HG03159 (cell line): ENCODE results near the gene CSRP2.

Experiments
- ATAC-seq: cut with Tn5 transposase; IDR thresholded peaks from one replicate; pipeline ENCODE4 v1.9.1; 2021; ENCODE audit warnings: mild to moderate bottlenecking, moderate library complexity; ENCODE audit not compliant: unreplicated experiment

The CSRP2 gene

DNA sequence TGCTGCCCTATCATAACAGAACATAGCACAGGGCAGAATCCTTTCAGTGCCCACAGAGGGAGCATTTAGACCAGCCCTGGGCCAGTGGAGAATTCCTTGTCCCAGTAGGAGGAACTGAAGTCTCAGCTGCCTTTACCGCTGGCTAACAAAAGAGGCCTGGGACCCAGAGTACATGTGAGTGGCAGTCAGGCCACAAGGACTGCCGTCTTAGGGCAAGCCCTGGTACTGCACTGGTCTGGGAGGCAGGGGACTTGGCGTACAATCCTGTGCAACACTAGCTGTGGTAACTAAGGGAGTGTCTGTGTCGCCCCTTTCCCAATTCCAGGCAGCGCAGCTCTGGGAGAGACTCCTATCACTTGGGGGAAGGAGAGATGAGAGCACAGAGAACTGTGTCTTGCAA is 17.0 kb upstream of the CSRP2 start:
- ATAC-seq: no peak

DNA sequence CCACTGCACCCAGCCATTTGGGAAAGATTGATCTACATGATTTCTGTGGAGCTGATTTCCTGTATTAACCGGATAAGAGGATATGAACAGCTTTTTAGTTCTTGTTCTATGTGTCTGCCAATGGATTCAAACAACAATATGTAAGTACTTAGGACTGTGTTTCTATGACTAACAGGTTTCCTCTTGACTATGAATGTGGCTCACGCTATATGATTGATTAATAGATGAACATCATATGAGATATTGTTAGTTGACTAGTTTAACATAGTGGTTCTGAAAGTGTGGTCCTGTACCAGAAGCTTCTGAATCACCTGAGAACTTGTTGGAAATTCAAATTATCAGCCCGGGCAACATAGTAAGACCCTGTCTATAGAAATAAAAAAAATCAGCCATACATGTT is 12.8 kb upstream of the CSRP2 start:
- ATAC-seq: no peak

- no peak for ATAC-seq
Observed at GRCh38 chr12:76890151-76891143, 11.6 kb upstream of the CSRP2 start.

DNA sequence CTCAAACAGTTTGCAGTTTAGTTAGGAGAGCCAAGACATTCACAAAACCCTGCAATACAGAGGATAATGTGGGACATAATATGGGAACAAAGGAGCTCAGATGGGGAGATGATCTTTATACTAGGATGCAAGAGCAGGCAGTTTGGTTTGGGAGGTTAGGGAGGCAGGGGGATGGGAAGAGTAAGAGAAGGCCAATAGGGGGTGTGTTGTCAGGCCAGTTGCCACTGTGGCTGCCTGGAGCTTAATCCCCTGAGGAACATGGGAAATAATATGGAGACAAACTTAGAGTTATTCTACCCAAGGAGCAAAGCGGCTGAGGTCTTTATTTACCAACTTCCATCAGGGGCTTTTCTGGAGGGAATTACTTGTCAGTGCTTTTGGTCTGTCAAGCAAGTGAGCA is 10.0 kb upstream of the CSRP2 start:
- no peak for ATAC-seq

- ATAC-seq: no peak
Observed at GRCh38 chr12:76883811-76884210, 5.0 kb upstream of the CSRP2 start.

DNA sequence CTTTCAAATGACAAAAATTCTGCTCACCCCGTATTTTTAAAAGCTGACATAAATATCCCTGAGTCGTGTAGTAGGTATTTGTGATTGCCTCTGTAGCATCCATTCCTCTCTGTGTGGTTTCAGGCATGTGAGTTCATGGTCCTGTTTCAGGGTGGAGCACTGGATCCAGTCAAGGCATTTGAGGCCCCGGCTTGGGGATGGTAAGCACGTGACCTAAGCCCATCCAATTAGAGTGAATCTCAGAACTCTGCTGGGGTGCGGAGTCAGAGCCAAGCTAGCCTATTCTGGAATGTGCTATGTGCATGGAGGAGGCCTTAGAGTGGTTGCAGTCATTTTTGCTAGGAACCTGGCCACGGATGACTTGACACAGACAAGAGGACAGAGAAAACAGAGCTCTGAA is 4.3 kb upstream of the CSRP2 start:
- no peak for ATAC-seq

DNA sequence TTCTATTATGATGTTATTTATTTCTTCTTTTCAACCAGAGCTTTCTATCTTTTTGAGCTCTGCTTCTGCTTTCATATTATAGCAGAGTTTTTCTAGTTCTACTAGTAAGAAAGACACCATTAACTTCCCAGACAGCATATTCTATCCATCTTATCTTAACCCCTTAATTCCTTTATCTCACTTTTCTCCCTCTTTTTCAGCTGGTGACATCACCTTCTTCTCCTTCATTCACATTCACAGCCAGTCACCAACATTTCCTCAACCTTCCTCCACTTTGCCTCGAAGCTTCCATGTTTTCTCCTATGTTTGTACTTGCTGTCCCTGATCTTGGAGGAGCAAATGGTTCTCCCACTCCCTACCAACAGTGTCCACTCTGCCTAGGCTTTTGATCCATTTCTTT is 3.5 kb upstream of the CSRP2 start:
- ATAC-seq: no peak

- no peak for ATAC-seq
Observed at GRCh38 chr12:76881142-76881541, 2.3 kb upstream of the CSRP2 start.

- ATAC-seq: no peak
Observed at GRCh38 chr12:76880519-76881023, 1.8 kb upstream of the CSRP2 start.

GRCh38 chr12:76879710-76880518 is 1.1 kb upstream of the CSRP2 start:
- ATAC-seq: no peak

DNA sequence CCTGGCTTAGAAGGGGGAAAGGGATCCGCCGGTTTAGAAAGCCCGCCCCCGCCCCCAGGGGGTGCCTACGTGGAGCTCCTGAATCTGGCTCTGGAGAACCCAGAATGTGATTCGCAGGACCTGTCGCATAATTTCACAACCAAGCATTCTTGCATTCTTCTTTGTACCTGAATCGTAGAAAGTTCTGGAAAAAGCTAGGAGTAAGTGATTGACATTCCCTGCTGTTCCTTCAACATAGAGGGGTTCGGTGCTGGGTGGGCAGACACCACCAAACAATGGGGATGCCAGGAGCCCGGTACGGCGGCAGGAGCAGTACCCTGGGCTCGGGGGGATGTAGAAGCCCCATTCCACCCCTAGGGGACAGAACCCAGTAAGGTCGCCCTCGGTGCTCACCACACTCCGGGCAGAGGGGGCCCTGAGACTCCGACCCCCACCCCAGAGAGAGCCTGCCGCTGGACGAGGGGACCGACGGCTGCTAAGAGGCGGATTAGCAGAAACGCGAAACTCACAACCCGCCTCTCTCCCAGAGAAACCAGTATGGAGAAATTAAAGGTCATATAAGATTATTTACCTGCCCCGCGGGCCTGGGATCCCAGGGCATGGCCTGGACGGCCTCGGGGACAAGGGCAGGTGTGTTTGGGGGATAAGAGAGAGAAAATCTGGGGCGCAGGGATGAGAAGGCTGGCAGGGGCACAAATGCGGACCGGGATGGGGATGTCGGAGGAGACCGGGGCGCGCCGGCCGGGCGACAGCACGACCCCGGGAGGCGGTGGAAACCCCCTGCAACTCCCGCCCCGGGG is 520 bp downstream of the CSRP2 start:
- ATAC-seq: peak; percentile 61

- ATAC-seq: no peak
Observed at GRCh38 chr12:76876696-76877229, 2.1 kb downstream of the CSRP2 start.

DNA sequence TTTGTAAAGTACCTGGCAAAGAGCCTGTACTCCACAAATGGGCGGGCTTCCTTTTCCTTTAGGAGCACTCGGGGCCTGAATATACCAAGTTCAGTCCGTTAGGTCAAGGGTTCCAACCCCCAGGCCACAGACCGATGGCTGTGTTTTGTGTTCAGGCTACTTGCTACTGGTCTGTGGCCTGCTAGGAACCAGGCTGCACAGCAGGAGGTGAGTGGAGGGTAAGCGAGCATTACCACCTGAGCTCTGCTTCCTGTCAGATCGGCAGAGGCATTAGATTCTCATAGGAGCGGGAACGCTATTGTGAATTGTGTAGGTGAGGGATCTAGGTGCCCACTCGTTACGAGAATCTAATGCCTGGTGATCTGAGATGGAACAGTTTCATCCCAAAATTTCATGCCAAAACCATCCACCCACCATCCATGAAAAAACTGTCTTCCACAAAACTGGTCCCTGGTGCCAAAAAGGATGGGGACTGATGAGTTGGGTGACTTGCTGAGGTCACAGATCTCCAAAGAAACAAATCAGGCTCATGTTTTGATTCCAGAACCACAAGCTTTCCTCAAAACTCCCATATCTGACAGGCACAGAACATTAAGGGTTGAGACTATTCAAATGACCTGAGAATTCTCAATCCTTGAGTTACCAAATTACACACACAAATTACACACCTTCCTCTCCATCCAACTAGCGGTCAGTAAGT is 4.2 kb downstream of the CSRP2 start:
- ATAC-seq: no peak

DNA sequence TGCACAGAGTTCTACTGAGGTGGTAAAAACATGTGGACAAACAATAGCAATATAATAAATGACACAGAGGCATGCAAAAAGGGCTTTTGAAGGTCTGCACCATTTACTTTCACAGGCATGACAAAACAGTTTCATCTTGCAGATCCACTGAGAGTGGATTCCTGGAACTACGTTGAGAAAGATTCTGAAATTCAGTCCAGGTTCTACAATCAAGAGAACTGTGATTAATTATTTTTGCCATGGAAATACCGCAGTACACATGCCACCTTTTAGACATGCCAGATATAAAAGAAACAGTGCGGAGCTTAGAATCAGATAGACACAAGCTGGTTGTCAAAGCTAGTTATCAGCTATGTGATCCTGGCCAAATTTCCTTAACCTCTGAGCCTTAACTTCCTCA is 4.8 kb downstream of the CSRP2 start:
- ATAC-seq: no peak

DNA sequence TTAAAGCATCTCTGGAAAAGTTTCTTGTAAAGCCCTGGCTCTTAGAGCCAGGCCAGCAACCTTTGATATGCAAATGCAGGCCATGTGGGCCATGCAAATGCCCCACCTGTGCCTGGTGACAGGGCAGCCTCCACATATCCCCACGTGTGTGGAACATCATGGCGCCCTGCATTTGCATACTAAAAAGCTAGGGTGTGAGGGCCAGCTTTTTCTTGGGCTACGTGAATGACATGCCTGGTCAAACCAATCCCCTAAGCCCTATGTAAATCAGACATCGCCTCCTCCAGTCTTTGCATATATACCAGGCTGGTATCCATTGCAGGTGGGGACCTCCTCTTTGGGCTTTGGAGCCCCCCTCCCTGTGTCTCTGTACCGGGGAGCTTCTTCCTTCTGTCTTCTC is 6.4 kb downstream of the CSRP2 start:
- no peak for ATAC-seq

DNA sequence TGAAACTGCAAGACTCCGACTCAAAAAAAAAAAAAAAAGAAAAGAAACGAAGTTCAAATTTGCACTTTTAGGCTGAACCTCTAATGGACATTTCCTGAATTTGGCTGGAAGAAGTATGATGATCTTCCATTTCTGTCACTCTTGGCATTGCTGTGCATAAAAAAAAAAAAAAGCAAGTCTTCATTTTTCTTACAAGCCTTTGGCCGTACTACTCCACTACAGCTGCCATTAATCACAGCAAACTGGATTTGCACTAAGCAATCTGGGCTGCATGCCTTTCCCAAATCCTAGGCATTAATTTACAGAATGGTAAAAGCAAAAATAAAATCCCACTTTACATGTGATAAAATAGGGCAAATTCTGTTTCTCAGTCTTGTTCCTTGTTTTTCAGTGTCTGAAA is 7.1 kb downstream of the CSRP2 start:
- ATAC-seq: no peak

GRCh38 chr12:76871082-76871481 is 7.7 kb downstream of the CSRP2 start:
- ATAC-seq: no peak

DNA sequence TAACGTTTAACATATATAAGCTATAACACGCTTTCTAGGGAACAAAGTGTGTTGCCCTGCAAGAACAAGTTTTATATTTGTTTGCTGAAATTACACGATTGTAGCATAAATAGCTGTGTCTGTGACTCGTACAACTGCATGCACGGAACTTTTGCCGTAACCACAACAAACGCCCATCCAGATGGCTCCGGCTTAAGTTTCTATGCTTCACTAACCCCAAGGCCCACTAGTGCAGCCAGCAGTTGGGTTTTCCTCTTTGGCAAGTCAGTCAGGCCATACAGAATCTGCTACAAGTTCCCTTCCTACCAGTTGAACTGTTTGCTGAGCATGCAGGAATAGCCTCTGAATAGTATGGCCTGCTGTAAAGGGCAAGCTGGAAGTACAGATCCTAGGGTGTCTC is 12.1 kb downstream of the CSRP2 start:
- ATAC-seq: peak; percentile 48

GRCh38 chr12:76866151-76866567 is 12.7 kb downstream of the CSRP2 start:
- no peak for ATAC-seq

DNA sequence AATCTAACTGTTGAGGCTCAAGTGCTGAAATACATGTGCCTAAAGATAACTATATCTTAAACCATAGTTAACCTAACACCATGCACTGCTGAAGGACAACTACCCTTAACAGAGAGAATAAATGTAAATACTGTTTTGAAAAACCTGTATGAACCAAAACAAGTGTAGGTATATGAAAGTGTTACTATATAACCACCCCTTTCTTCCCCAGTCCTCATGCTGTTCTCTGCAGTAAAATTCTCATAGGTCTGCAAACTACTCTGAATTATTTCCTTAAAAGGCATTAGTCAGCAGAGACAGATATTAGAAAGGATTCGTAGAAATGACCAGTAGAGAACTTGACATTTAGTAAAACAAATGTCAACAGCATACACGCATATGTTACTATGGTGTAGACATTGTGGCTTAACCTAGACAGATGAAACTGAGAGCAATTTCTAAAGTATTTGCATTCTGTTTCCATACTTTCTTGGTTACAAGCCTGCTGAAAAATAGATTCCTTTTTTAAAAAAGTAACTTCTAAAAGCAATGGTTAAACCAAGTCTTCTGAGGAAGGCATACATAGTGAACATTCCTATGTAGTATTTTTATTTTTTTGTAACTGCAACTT is 13.9 kb downstream of the CSRP2 start:
- ATAC-seq: peak; percentile 83
